Measurements from ENCODE around the gene C11orf68.

C11orf68 gene

GRCh38 chr11:65937766-65938165, 18.9 kb upstream of the C11orf68 start:
- Histone ChIP-seq H2BK15ac (ENCODE audit: low read length) (no peak overlapping the region), H3K4ac (ENCODE audit: low read length) (no peak overlapping the region), H3K4me1 (ENCODE audit: control insufficient read depth in 2 of 2, insufficient read depth in 1 of 2, low read depth in 1 of 2, low read length in 2 of 2) (peaks cover 0 to 4% of the 10 kb centered on the region in 2 donors), H3K18ac (ENCODE audit: low read length) (no peak overlapping the region), H3K79me1 (ENCODE audit: low read depth, low read length) (no peaks in the 10 kb centered on the region), H3K14ac (ENCODE audit: low read length) (no peak overlapping the region), H2BK120ac (ENCODE audit: low read depth, low read length) (no peak overlapping the region), H3K27me3 (ENCODE audit: control insufficient read depth in 3 of 3, insufficient read depth in 3 of 3, low read depth in 1 of 3, low read length in 3 of 3) (no peaks in the 10 kb centered on the region), H3K23ac (ENCODE audit: low read depth, low read length, poor library complexity) (no peak overlapping the region), H2AK5ac (ENCODE audit: low read depth, low read length) (no peak overlapping the region), H3K9me3 (replicated peaks in 1 of 2; ENCODE audit: control insufficient read depth in 2 of 2, insufficient read depth in 1 of 2, low read depth in 1 of 2, low read length in 2 of 2) (no peaks in the 10 kb centered on the region), H3K27ac (replicated peaks; ENCODE audit: low read length) (no peak overlapping the region), H3K36me3 (replicated peaks in 1 of 2; ENCODE audit: control insufficient read depth in 2 of 2, insufficient read depth in 2 of 2, low read length in 2 of 2) (no peaks in the 10 kb centered on the region), H4K8ac (ENCODE audit: low read depth, low read length) (no peak overlapping the region), H3K9ac (ENCODE audit: low read depth, low read length, poor library complexity) (peak overlapping the region; percentile 21), H3K4me3 (ENCODE audit: low read length in 2 of 2) (no peak overlapping the region), H2AFZ (ENCODE audit: low read length) (peak overlapping the region; percentile 25), H3K4me2 (ENCODE audit: insufficient read depth, low read length, poor library complexity, severe bottlenecking) (no peak overlapping the region), H4K91ac (ENCODE audit: low read depth, low read length, poor library complexity) (no peak overlapping the region), H2BK5ac (ENCODE audit: low read length) (no peak overlapping the region), H2BK12ac (ENCODE audit: low read length) (no peak overlapping the region)
- DNase-seq (ENCODE audit: low spot score) = no peak
- WGBS, 2 donors (ENCODE audit: extremely low coverage in 2 of 2, insufficient read length in 2 of 2, insufficient replicate concordance in 1 of 2) = no CpG with 5 or more reads among the region's 4 CpGs

DNA sequence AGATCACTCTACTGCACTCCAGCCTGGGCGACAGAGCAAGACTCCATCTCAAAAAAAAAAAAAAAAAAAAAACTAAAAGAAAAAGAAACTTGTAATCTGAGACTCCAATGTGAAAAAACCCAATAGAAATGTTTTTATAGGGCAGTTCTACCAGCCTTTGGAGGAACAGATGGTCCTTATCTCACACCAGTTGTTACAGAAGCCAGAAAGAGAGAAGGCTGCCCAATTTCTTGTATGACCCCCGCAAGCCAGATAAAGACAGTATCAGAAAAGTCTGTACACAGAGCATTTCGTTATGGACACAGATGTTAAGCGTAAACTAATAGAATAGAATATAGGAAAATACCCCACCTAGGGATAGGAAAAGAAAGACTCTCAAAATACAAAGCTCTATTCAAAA, 15.2 kb upstream of the C11orf68 start:
- no peak overlapping the region for H3K14ac ChIP-seq (ENCODE audit: low read length)
- H2AK5ac ChIP-seq (ENCODE audit: low read depth, low read length) = no peak overlapping the region
- no peak for DNase-seq (ENCODE audit: low spot score)
- H3K4me1 ChIP-seq (ENCODE audit: control insufficient read depth in 2 of 2, insufficient read depth in 1 of 2, low read depth in 1 of 2, low read length in 2 of 2) = peaks cover 0 to 11% of the 10 kb centered on the region in 2 donors
- no peak overlapping the region for H3K4me3 ChIP-seq (ENCODE audit: low read length in 2 of 2)
- H3K27me3 ChIP-seq (ENCODE audit: control insufficient read depth in 3 of 3, insufficient read depth in 3 of 3, low read depth in 1 of 3, low read length in 3 of 3) = no peaks in the 10 kb centered on the region
- H3K79me1 ChIP-seq (ENCODE audit: low read depth, low read length) = no peaks in the 10 kb centered on the region
- no peak overlapping the region for H3K23ac ChIP-seq (ENCODE audit: low read depth, low read length, poor library complexity)
- no peak overlapping the region for H3K4ac ChIP-seq (ENCODE audit: low read length)
- no peak overlapping the region for H3K27ac ChIP-seq (replicated peaks; ENCODE audit: low read length)
- no peak overlapping the region for H3K9ac ChIP-seq (ENCODE audit: low read depth, low read length, poor library complexity)
- no peaks in the 10 kb centered on the region for H3K9me3 ChIP-seq (replicated peaks in 1 of 2; ENCODE audit: control insufficient read depth in 2 of 2, insufficient read depth in 1 of 2, low read depth in 1 of 2, low read length in 2 of 2)
- H2BK15ac ChIP-seq (ENCODE audit: low read length) = no peak overlapping the region
- no peaks in the 10 kb centered on the region for H3K36me3 ChIP-seq (replicated peaks in 1 of 2; ENCODE audit: control insufficient read depth in 2 of 2, insufficient read depth in 2 of 2, low read length in 2 of 2)
- H2BK12ac ChIP-seq (ENCODE audit: low read length) = no peak overlapping the region
- H3K4me2 ChIP-seq (ENCODE audit: insufficient read depth, low read length, poor library complexity, severe bottlenecking) = no peak overlapping the region
- H4K8ac ChIP-seq (ENCODE audit: low read depth, low read length) = no peak overlapping the region
- H2BK5ac ChIP-seq (ENCODE audit: low read length) = no peak overlapping the region
- no peak overlapping the region for H3K18ac ChIP-seq (ENCODE audit: low read length)
- no peak overlapping the region for H2AFZ ChIP-seq (ENCODE audit: low read length)
- H2BK120ac ChIP-seq (ENCODE audit: low read depth, low read length) = no peak overlapping the region
- WGBS, 2 donors (ENCODE audit: extremely low coverage in 2 of 2, insufficient read length in 2 of 2, insufficient replicate concordance in 1 of 2) = no CpG with 5 or more reads among the region's 4 CpGs
- no peak overlapping the region for H4K91ac ChIP-seq (ENCODE audit: low read depth, low read length, poor library complexity)

- Histone ChIP-seq H3K18ac (ENCODE audit: low read length) (no peak overlapping the region), H2AFZ (ENCODE audit: low read length) (peak overlapping the region; percentile 52), H3K79me1 (ENCODE audit: low read depth, low read length) (no peaks in the 10 kb centered on the region), H2BK15ac (ENCODE audit: low read length) (no peak overlapping the region), H3K9ac (ENCODE audit: low read depth, low read length, poor library complexity) (no peak overlapping the region), H2BK120ac (ENCODE audit: low read depth, low read length) (no peak overlapping the region), H3K4me2 (ENCODE audit: insufficient read depth, low read length, poor library complexity, severe bottlenecking) (no peak overlapping the region), H4K8ac (ENCODE audit: low read depth, low read length) (no peak overlapping the region), H3K4me3 (ENCODE audit: low read length in 2 of 2) (no peak overlapping the region), H2BK5ac (ENCODE audit: low read length) (no peak overlapping the region), H3K4me1 (ENCODE audit: control insufficient read depth in 2 of 2, insufficient read depth in 1 of 2, low read depth in 1 of 2, low read length in 2 of 2) (peaks cover 0 to 12% of the 10 kb centered on the region in 2 donors), H3K23ac (ENCODE audit: low read depth, low read length, poor library complexity) (no peak overlapping the region), H4K91ac (ENCODE audit: low read depth, low read length, poor library complexity) (no peak overlapping the region), H2BK12ac (ENCODE audit: low read length) (no peak overlapping the region), H3K4ac (ENCODE audit: low read length) (no peak overlapping the region), H3K9me3 (replicated peaks in 1 of 2; ENCODE audit: control insufficient read depth in 2 of 2, insufficient read depth in 1 of 2, low read depth in 1 of 2, low read length in 2 of 2) (no peaks in the 10 kb centered on the region), H3K27ac (replicated peaks; ENCODE audit: low read length) (no peak overlapping the region), H3K27me3 (ENCODE audit: control insufficient read depth in 3 of 3, insufficient read depth in 3 of 3, low read depth in 1 of 3, low read length in 3 of 3) (no peaks in the 10 kb centered on the region), H3K14ac (ENCODE audit: low read length) (no peak overlapping the region), H2AK5ac (ENCODE audit: low read depth, low read length) (no peak overlapping the region), H3K36me3 (replicated peaks in 1 of 2; ENCODE audit: control insufficient read depth in 2 of 2, insufficient read depth in 2 of 2, low read length in 2 of 2) (no peaks in the 10 kb centered on the region)
- no peak for DNase-seq (ENCODE audit: low spot score)
- no CpG with 5 or more reads among the region's 9 CpGs for WGBS, 2 donors (ENCODE audit: extremely low coverage in 2 of 2, insufficient read length in 2 of 2, insufficient replicate concordance in 1 of 2)
These were observed 13.7 kb upstream of the C11orf68 start for GRCh38 chr11:65932558-65932919.

DNA sequence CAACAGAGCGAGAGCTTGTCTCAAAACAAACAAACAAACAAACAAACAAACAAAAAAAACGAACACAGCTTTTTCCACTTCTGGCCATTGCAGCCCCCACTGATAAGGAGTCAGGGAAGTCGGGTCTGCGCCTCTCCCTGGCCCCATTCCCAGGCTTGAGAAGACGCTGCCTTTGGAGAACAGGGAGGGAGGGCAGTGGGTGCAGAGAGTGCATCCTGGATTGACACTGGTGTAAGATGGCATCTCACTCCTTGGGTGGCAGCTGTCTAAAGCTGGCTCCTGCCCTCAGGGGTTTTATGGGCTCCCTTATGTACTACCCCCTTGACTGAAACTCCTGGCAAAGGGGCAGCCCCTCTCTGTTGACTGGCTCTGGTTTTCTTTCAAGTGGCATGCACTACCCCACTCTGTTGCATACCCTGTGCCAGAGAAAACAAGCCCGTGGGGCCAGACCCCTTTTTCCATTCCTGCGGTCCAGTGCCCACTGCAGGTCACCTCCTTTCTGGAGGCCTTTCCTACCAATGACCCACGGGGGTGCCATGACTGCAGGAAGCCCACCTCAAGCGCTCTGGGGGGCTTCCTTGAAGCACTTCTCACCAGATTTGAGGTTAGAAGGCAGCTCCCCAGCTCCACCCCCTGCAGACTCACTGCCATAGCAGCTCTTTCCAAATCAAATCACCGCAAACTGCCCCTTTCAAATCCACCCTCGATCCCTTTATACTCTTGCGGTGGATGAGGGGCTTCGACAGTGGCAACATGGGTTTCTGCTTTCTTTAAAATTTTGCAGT, 13.1 kb upstream of the C11orf68 start:
- no CpG with 5 or more reads among the region's 13 CpGs for WGBS, 2 donors (ENCODE audit: extremely low coverage in 2 of 2, insufficient read length in 2 of 2, insufficient replicate concordance in 1 of 2)

More for the DNA sequence above, 13.1 kb upstream of the C11orf68 start:
- Histone ChIP-seq H3K14ac (ENCODE audit: low read length) (no peak overlapping the region), H3K4me3 (ENCODE audit: low read length in 2 of 2) (no peak overlapping the region), H3K36me3 (replicated peaks in 1 of 2; ENCODE audit: control insufficient read depth in 2 of 2, insufficient read depth in 2 of 2, low read length in 2 of 2) (no peaks in the 10 kb centered on the region), H2BK5ac (ENCODE audit: low read length) (peak overlapping the region; percentile 39), H4K91ac (ENCODE audit: low read depth, low read length, poor library complexity) (no peak overlapping the region), H3K27me3 (ENCODE audit: control insufficient read depth in 3 of 3, insufficient read depth in 3 of 3, low read depth in 1 of 3, low read length in 3 of 3) (no peaks in the 10 kb centered on the region), H3K9me3 (replicated peaks in 1 of 2; ENCODE audit: control insufficient read depth in 2 of 2, insufficient read depth in 1 of 2, low read depth in 1 of 2, low read length in 2 of 2) (no peaks in the 10 kb centered on the region), H3K9ac (ENCODE audit: low read depth, low read length, poor library complexity) (no peak overlapping the region), H3K4ac (ENCODE audit: low read length) (no peak overlapping the region), H2BK12ac (ENCODE audit: low read length) (no peak overlapping the region), H2BK15ac (ENCODE audit: low read length) (peak overlapping the region; percentile 35), H2AK5ac (ENCODE audit: low read depth, low read length) (no peak overlapping the region), H3K18ac (ENCODE audit: low read length) (no peak overlapping the region), H3K23ac (ENCODE audit: low read depth, low read length, poor library complexity) (no peak overlapping the region), H3K4me1 (ENCODE audit: control insufficient read depth in 2 of 2, insufficient read depth in 1 of 2, low read depth in 1 of 2, low read length in 2 of 2) (peaks cover 0 to 11% of the 10 kb centered on the region in 2 donors), H4K8ac (ENCODE audit: low read depth, low read length) (no peak overlapping the region), H3K79me1 (ENCODE audit: low read depth, low read length) (no peaks in the 10 kb centered on the region), H2AFZ (ENCODE audit: low read length) (peak overlapping the region; percentile 52), H2BK120ac (ENCODE audit: low read depth, low read length) (no peak overlapping the region), H3K27ac (replicated peaks; ENCODE audit: low read length) (no peak overlapping the region), H3K4me2 (ENCODE audit: insufficient read depth, low read length, poor library complexity, severe bottlenecking) (no peak overlapping the region)
- no peak for DNase-seq (ENCODE audit: low spot score)
